ENCODE measurements around the gene F11.
"Not testable (repeated sequence)": the region's sequence is repeated elsewhere in the genome, so short reads cannot be mapped to it uniquely, and the experiment has no call there.

F11 gene

DNA sequence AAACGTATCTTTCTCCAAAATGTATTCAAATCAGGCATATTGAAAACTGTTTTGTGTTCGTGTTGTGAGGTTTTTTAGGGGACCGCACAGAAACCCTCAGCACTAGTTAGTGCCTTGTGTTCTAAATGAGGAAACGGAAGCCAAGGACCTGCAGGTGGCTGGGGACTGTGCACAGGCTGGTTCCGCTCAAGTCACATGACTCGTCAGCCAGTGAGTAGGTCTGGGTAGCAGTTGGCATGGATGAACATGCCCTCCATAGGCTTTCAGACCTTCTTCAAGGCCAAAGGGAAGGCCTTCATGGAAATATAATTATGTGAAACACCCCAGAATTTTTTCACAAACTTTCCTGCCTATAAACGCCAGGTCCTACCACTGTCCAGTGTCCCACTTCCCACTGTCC lies 1.3 kb upstream of the F11 start:
- DNase-seq (ENCODE audit: low read depth) = no peak
- TF ChIP-seq, protein P1, sequence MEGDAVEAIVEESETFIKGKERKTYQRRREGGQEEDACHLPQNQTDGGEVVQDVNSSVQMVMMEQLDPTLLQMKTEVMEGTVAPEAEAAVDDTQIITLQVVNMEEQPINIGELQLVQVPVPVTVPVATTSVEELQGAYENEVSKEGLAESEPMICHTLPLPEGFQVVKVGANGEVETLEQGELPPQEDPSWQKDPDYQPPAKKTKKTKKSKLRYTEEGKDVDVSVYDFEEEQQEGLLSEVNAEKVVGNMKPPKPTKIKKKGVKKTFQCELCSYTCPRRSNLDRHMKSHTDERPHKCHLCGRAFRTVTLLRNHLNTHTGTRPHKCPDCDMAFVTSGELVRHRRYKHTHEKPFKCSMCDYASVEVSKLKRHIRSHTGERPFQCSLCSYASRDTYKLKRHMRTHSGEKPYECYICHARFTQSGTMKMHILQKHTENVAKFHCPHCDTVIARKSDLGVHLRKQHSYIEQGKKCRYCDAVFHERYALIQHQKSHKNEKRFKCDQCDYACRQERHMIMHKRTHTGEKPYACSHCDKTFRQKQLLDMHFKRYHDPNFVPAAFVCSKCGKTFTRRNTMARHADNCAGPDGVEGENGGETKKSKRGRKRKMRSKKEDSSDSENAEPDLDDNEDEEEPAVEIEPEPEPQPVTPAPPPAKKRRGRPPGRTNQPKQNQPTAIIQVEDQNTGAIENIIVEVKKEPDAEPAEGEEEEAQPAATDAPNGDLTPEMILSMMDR (IDR thresholded peaks at IDR 0.05; ENCODE audit: insufficient read depth, low read depth, low read length, missing control alignments) = no peak
- H3K4me3 ChIP-seq (ENCODE audit: low read length) = no peak overlapping the region

DNA sequence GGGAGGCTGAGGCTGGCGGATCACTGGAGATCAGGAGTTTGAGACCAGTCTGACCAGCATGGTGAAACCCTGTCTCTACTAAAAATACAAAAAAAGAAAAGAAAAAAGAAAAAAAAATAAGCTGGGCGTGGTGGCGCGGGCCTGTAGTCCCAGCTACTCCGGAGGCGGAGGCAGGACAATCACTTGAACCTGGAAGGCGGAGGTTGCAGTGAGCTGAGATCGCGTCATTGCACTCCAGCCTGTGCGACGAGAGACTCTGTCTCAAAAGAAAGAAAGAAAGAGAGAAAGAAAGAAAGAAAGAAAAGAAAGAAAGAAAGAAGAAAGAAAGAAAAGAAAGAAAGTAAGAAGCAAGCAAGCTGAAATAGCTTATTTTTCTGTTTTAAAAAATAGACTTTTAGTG lies 739 bp upstream of the F11 start:
- not testable (repeated sequence) for H3K4me3 ChIP-seq (ENCODE audit: low read length); DNase-seq (ENCODE audit: low read depth)

DNA sequence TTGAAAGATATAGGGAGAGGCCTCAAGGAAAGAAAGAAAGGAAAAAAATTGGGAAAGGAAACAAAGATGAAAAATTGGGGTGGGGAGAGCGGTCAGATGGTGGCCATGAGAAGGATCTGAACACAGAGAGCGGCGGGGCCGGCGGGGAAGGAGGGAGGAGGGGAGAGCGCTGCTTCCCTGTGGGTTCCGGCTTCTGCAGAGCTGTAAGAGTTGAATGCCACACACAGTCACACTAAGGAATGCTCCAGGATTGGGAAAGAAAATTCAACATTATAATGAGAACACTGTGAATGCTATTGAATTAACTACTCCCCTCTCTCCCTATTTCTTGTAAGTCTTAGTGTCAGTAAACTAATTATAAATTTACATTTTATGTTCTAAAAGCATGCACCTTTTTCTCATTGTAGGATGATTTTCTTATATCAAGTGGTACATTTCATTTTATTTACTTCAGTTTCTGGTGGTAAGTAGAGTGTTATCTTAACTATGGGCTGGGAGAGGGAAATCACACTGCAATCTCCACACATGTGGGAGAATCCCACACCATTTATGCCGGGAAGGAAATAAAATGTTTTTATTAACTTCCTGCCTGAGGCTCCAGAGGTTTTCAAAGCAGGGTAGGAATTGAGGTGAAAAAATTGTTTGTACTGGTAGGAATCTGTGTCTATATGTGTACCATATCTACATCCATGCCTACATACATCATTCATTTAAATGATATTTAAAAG lies 904 bp downstream of the F11 start:
- no peak for DNase-seq (ENCODE audit: low read depth)
- TF ChIP-seq, protein P1 (IDR thresholded peaks at IDR 0.05; ENCODE audit: insufficient read depth, low read depth, low read length, missing control alignments) = no peak
- no peak overlapping the region for H3K4me3 ChIP-seq (ENCODE audit: low read length)

DNA sequence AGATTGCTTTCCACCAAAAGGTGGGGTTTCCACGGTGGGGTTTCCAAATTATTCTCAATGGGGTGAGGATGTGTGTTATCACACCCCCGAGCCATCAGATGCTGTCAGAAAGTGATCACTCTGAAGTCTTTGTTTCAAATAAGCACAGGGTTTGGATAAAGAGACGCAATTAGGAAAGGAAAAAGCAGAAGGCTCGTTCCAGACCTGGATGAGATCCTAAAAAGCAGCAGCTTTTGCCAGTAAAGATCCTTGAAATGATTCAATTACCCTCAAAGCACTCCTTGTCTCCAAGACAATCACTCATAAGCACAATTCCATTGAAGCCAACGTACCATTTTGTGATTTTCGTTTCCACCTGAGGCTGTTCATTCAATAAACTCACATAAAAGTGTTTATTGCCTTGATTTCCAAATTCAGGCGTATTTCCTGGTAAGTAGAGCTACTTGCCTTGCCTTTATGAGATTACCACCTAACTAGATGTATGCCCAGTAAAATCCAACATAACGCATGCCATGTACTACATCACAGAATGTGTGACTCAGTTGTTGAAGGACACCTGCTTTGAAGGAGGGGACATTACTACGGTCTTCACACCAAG lies 5.2 kb downstream of the F11 start:
- DNase-seq (ENCODE audit: low read depth) = no peak
- TF ChIP-seq, protein P1 (IDR thresholded peaks at IDR 0.05; ENCODE audit: insufficient read depth, low read depth, low read length, missing control alignments) = no peak
- H3K4me3 ChIP-seq (ENCODE audit: low read length) = no peak overlapping the region

DNA sequence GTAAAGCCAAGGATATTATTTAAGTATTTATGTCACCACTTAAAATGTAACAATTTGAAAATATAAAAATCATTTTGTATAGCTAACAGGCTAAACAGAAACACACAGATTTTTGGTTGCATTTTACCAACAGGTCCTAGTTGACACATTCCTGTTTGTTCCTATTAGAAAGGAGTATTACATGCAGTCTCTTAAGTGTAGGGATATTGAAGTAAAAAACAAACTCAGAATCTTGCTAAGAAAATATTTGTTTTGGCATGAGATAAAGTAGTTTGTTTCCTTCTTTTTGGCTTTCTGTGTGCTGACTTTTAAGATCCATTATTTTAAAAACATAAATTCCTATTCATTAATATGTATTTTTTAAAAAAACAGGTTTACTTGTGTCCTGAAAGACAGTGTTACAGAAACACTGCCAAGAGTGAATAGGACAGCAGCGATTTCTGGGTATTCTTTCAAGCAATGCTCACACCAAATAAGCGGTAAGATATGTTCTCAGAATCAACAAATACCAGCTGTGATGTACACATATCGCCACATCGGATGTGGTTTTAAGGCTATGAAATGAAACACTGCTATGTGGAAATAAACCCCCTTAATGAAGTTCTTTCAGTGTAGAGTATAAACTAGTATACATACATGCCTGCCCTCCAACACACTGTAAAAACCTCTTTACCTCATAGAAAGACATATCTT lies 6.9 kb downstream of the F11 start:
- DNase-seq (ENCODE audit: low read depth) = no peak
- TF ChIP-seq, protein P1 (IDR thresholded peaks at IDR 0.05; ENCODE audit: insufficient read depth, low read depth, low read length, missing control alignments) = no peak
- H3K4me3 ChIP-seq (ENCODE audit: low read length) = no peak overlapping the region

DNA sequence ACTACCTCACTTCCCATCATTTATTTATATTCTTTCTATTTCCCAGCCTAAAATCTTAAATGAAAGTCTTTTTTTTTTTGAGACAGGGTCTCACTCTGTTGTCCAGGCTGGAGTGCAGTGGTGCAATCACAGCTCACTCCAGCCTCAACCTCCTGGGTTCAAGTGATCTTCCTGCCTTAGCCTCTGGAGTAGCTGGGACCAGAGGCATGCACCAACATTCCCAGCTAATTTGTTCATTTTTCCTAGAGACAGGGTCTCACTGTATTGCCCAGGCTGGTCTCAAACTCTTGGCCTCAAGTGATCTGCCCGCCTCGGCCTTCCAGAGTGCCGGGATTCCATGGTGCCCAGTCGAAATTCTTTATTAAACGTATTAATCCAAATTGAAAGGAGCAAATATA lies 7.4 kb downstream of the F11 start:
- DNase-seq (ENCODE audit: low read depth); H3K4me3 ChIP-seq (ENCODE audit: low read length): not testable (repeated sequence)

DNA sequence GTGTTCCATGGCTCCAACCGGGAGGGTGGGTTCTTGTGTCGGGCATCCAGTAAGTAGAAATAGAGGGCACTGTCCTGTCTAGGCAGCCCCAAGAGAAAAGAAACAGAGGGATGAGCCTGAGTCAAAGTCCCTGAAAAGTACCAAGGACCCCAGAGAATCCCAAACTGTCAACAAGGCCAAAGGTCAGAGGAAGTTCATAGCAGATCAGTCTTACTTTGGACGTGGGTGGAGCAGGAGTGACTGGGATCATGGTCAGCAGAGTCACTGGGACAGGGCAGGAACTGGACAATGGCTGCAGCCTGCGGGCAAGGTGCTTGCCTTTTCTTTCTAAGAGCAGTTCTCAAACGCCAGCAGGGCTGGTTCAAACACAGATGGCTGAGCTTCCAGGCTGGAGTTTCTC lies 17.3 kb downstream of the F11 start:
- DNase-seq (ENCODE audit: low read depth) = no peak
- H3K4me3 ChIP-seq (ENCODE audit: low read length) = no peak overlapping the region
- TF ChIP-seq, protein P1 (IDR thresholded peaks at IDR 0.05; ENCODE audit: insufficient read depth, low read depth, low read length, missing control alignments) = no peak

DNA sequence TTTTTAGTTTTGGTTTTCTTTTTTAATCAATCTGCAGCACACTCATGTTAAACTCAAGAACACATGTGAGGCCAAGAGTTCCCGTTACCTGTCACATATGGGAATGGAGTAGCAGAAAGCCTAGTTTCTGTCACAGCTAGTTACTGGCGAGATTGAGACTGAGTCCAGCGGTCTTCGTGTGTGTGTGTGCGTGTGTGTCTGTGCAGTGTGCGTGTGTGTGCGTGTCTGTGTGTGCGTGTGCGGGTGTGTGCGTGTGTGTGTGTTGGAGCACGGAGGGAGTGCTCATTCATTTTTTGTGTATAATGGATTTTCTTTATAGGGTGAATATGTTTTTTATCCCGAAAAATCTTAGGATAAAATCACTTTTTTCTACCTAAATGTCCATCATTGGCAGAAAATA lies 19.2 kb downstream of the F11 start:
- DNase-seq (ENCODE audit: low read depth) = no peak
- TF ChIP-seq, protein P1 (IDR thresholded peaks at IDR 0.05; ENCODE audit: insufficient read depth, low read depth, low read length, missing control alignments) = no peak
- H3K4me3 ChIP-seq (ENCODE audit: low read length) = no peak overlapping the region
